Stomach (tissue), 4 donors: ENCODE data around the gene TENM4.

ENCODE experiments used
- POLR2A ChIP-seq, 4 donors: fragments of 450-650 bp; IDR thresholded peaks; one replicate each; pipeline ENCODE4 v1.6.1; 2016; ENCODE audit warnings: antibody characterized with exemption in 4 of 4, control low read depth in 2 of 4, mild to moderate bottlenecking in 1 of 4, moderate library complexity in 1 of 4
- POLR2AphosphoS5 ChIP-seq, 3 donors: sonication (generic); formaldehyde crosslinking; IDR thresholded peaks; one replicate each; pipeline ENCODE4 v1.6.1; 2016; ENCODE audit warnings: antibody characterized with exemption in 3 of 3
- TF ChIP-seq, protein P1 (sequence below), 7 experiments: fragments of 450-650 bp in 4 of 7; fragments of 200-600 bp in 3 of 7; sonication (generic) in 3 of 7; IDR thresholded peaks; one replicate each; pipeline ENCODE4 v1.5.1; 2016 to 2019; ENCODE audit warnings: antibody characterized with exemption in 7 of 7, control low read depth in 2 of 7, mild to moderate bottlenecking in 1 of 7

DNA sequence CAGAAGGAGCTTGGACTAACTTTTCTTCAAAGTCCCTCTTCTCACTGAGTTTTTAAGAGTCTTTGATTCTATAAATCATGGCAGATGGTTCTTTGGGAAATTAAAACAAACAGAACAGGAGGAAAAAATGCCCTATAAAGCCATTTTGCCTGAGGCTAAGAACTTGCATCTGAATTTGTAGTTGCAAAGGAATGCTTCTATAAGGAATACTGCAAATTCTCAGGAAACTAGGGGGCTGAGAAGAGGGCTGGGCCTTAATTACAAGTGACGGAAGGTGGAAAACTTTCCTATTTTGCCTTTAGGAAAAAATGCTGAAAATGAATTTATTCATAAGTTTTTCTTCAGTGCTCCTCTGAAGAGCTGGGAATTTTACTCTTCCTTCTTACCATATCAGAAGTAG is 776.2 kb downstream of the TENM4 start:
- TF ChIP-seq POLR2A (IDR thresholded peaks at IDR 0.05) (no peak), POLR2AphosphoS5 (IDR thresholded peaks at IDR 0.05) (no peak)
- TF ChIP-seq, protein P1, sequence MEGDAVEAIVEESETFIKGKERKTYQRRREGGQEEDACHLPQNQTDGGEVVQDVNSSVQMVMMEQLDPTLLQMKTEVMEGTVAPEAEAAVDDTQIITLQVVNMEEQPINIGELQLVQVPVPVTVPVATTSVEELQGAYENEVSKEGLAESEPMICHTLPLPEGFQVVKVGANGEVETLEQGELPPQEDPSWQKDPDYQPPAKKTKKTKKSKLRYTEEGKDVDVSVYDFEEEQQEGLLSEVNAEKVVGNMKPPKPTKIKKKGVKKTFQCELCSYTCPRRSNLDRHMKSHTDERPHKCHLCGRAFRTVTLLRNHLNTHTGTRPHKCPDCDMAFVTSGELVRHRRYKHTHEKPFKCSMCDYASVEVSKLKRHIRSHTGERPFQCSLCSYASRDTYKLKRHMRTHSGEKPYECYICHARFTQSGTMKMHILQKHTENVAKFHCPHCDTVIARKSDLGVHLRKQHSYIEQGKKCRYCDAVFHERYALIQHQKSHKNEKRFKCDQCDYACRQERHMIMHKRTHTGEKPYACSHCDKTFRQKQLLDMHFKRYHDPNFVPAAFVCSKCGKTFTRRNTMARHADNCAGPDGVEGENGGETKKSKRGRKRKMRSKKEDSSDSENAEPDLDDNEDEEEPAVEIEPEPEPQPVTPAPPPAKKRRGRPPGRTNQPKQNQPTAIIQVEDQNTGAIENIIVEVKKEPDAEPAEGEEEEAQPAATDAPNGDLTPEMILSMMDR (IDR thresholded peaks at IDR 0.05) = no peak
